Naive thymus-derived CD8-positive, alpha-beta T cell (primary cell): ENCODE measurements around the gene ZBTB2. TPM values are rescaled to one million over a fixed set of nuclear protein-coding genes. Genes with fewer than 3 reads are reported as not detected.
A peak's percentile ranks its signal among the peaks of the same experiment; 100 is the strongest.

ENCODE experiments used
- ATAC-seq, 2 donors: fragments of 150-1000 bp; cut with Tn5 transposase in 1 of 2; sonication (Bioruptor Pico), chemical (Tn5 transposase) in 1 of 2; 1 replicate in 1 of 2; 2 replicates in 1 of 2; pipeline ENCODE4 v1.10.0; 2021; ENCODE audit warnings: mild to moderate bottlenecking in 2 of 2, moderate library complexity in 2 of 2
- POLR2A ChIA-PET: fragments of 350-600 bp; sonication (Branson Sonifier 250); formaldehyde crosslinking; loops from one replicate; lab custom pipeline; 2021; ENCODE audit warnings: antibody characterized with exemption; lab: Charles Lee
- DNase-seq, 10 donors: peaks; one replicate each; pipeline versions ENCODE4 v3.0.0 to v3.0.0-alpha.2; 2020 to 2022
- H3K27ac Mint-ChIP-seq, 10 donors: one replicate each; pipeline ENCODE4 v1.8.0; 2020 to 2022; ENCODE audit warnings: mild to moderate bottlenecking in 10 of 10, mixed read lengths in 10 of 10, moderate library complexity in 4 of 10, inconsistent platforms in 1 of 10
- H3K27me3 Mint-ChIP-seq, 5 donors: one replicate each; pipeline ENCODE4 v1.8.0; 2021 to 2022; ENCODE audit warnings: mixed read lengths in 5 of 5
- H3K36me3 Mint-ChIP-seq, 3 donors: one replicate each; pipeline ENCODE4 v1.8.0; 2020 to 2022; ENCODE audit warnings: mixed read lengths in 3 of 3, mild to moderate bottlenecking in 2 of 3, inconsistent platforms in 1 of 3
- H3K4me1 Mint-ChIP-seq, 4 donors: one replicate each; pipeline ENCODE4 v1.8.0; 2021 to 2022; ENCODE audit warnings: mixed read lengths in 4 of 4
- H3K4me3 Mint-ChIP-seq, 10 donors: one replicate each; pipeline ENCODE4 v1.8.0; 2020 to 2022; ENCODE audit warnings: mild to moderate bottlenecking in 10 of 10, mixed read lengths in 10 of 10, moderate library complexity in 6 of 10, inconsistent platforms in 1 of 10
- H3K9me3 Mint-ChIP-seq, 9 donors: one replicate each; pipeline ENCODE4 v1.8.0; 2020 to 2022; ENCODE audit warnings: mixed read lengths in 9 of 9, mild to moderate bottlenecking in 3 of 9, inconsistent platforms in 1 of 9, moderate library complexity in 1 of 9
- polyA plus RNA-seq, 3 donors: library from polyadenylated mRNA; unstranded; fragments of 300-500 nt; fragmentation: Illumina TruSeq; gene quantifications; one replicate each; pipeline ENCODE4 v1.2.3, GENCODE V29; 2021
- total RNA-seq, 8 experiments: library from RNA in 2 of 8; stranded (reverse) in 2 of 8; gene quantifications; one replicate each; pipeline ENCODE4 v1.2.3 and lab custom pipeline; 2021 to 2026

ZBTB2 gene
- total and polyA plus RNA-seq, 5 experiments from 2014 or later: 12.3 to 32.4 (median 18.8) TPM

DNA sequence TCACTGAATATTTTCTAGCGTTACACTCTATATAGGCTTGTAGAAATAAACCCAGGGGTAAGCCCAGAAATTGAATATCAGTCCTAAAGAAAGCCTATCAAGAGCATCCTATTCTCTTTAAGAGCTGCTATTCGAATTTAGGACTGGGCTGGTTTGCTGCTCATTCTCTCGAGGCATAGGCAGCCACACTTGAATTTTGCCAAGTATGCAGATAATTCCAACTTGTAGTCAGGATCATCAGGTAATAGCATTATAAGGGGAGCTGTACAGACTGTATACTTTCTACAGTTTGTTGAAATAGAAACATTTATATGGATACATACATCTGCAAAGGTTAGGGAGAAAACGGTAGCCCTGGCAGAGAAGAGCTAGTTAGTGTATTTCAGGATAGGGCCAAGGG is 2.1 kb upstream of the ZBTB2 start:
- Mint-ChIP-seq H3K9me3 (peaks cover 0 to 4% (median 0%) of the 10 kb centered on the region in 9 donors), H3K4me3 (peak overlapping the region; percentile 6 to 99 (median 96)), H3K36me3 (peaks cover 0 to 21% (median 0%) of the 10 kb centered on the region in 3 donors), H3K27ac (peak overlapping the region; percentile 93 to 99 (median 98)), H3K27me3 (no peaks in the 10 kb centered on the region), H3K4me1 (peaks cover 34 to 72% (median 64%) of the 10 kb centered on the region in 4 donors)
- no peak for ATAC-seq
- DNase-seq: no peak
- POLR2A ChIA-PET: interaction anchor here (1.0 kb wide), 1 partner anchor 20 kb away, joined by 3 read pairs; no protein-coding TSS in a partner anchor

DNA sequence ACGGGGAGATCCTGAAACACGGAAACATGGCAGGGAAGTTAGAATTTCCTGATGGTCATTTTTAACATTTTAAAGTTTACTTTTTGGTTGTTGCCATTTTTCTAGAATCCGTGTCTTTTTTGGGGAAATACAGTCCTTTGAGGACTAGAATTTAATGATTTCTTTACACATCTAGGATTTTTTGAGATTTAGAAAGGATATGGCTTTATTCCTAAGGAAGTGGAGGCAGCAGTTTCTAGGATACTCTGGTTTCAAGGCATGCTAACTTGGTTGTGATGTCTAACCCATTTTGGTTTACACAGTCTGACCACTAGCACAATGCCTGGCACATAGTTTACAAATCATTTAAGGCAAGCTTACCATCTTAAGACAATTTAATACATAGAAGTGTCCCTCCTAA is 1.1 kb upstream of the ZBTB2 start:
- H3K36me3 Mint-ChIP-seq: peaks cover 0 to 18% (median 0%) of the 10 kb centered on the region in 3 donors
- no peak for ATAC-seq
- peaks cover 0 to 4% (median 0%) of the 10 kb centered on the region in 9 donors for H3K9me3 Mint-ChIP-seq
- DNase-seq: no peak
- POLR2A ChIA-PET: interaction anchor here (1.0 kb wide), 1 partner anchor 21 kb away, joined by 3 read pairs; no protein-coding TSS in a partner anchor
- H3K27me3 Mint-ChIP-seq: no peaks in the 10 kb centered on the region
- H3K4me1 Mint-ChIP-seq: peaks cover 29 to 73% (median 58%) of the 10 kb centered on the region in 4 donors
- peak overlapping the region; percentile 86 to 99 (median 96) for H3K4me3 Mint-ChIP-seq
- H3K27ac Mint-ChIP-seq: peak overlapping the region; percentile 93 to 99 (median 98)

DNA sequence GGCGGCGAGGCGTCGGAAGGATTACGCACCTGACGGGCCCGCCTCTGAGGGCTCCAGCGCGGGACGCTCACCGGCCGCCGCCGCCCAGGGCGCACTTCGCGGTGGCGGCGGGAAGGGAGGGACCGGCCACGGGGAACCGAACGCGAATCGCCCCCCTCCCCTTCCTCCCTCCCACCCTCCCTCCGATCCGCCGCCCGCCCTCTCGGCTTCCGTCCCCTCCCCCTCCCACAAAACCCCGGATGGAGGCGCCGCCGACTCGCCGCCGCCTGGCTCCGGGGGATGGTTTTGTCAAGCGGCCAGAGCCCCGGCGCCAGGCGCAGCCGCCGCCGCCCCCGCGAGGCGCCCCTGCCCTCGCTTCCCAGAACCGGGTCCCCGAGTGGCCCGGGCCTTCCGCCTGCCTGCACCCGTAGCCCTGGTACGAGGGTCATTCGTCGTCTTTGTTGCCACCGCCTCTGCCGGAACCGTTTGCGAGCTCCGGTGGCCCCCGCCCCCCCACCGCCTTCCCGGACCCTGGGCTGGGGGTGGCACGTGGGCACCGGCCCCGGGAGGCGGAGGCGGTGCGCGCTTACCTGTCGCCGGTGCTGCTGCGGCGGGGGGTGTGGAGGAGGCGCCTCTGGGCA is 398 bp downstream of the ZBTB2 start:
- peak overlapping the region in 8 of 10 donors; percentile 79 to 97 (median 90) for H3K4me3 Mint-ChIP-seq
- POLR2A ChIA-PET: interaction anchor here (0.6 to 3.9 kb wide), 17 partner anchors 10 to 1642 kb away, joined by 3 to 49 read pairs (median 6); partner anchors contain the start of gene RMND1
- H3K4me1 Mint-ChIP-seq: peaks cover 23 to 73% (median 52%) of the 10 kb centered on the region in 4 donors
- peaks cover 0 to 12% (median 0%) of the 10 kb centered on the region in 3 donors for H3K36me3 Mint-ChIP-seq
- DNase-seq (peak; percentile 71 to 90 (median 82)), ATAC-seq (peak; percentile 3 to 29)
- peaks cover 0 to 4% (median 0%) of the 10 kb centered on the region in 9 donors for H3K9me3 Mint-ChIP-seq
- H3K27ac Mint-ChIP-seq: peak overlapping the region in 7 of 10 donors; percentile 31 to 99 (median 91)
- H3K27me3 Mint-ChIP-seq: no peaks in the 10 kb centered on the region

DNA sequence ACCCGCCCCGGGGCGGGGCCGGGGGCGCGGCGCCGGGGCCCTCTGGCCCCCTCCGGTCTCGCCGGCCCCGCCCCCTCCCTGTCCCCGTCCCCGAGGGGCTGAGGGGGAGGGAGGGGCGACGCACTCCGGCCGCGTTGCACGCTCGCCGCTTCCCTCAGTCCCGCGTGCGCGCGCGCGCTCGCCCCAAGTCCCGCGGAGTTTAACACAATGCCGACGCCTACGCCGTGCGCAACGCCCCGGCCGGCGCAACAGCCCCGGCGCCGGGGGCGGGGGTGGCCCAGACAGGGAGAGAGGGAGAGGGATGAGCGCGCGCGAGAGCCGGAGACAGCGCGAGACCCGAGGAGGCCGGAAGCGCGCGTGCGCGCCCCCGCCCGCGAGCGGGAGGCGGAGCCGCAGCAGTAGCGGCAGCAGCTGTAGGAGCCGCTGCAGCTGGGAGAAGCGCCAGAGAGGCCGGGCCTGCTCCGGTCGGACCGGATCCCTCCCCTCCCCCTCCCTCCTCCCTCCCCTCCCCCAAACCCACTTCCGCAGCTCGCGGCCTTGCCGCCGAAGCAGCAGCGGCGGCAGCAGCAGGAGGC is 996 bp downstream of the ZBTB2 start:
- peaks cover 0 to 11% (median 0%) of the 10 kb centered on the region in 3 donors for H3K36me3 Mint-ChIP-seq
- H3K27ac Mint-ChIP-seq: peak overlapping the region; percentile 53 to 93 (median 86)
- peak; percentile 90 to 99 (median 98) for DNase-seq
- H3K4me1 Mint-ChIP-seq: peaks cover 21 to 74% (median 52%) of the 10 kb centered on the region in 4 donors
- POLR2A ChIA-PET: interaction anchor here (0.6 to 3.9 kb wide), 24 partner anchors 10 to 1642 kb away, joined by 3 to 49 read pairs (median 5); partner anchors contain the start of genes FBXO5, MTHFD1L and RMND1
- H3K27me3 Mint-ChIP-seq: no peaks in the 10 kb centered on the region
- H3K4me3 Mint-ChIP-seq: peak overlapping the region; percentile 66 to 97 (median 84)
- peak; percentile 77 to 78 for ATAC-seq
- H3K9me3 Mint-ChIP-seq: peaks cover 0 to 4% (median 0%) of the 10 kb centered on the region in 9 donors

DNA sequence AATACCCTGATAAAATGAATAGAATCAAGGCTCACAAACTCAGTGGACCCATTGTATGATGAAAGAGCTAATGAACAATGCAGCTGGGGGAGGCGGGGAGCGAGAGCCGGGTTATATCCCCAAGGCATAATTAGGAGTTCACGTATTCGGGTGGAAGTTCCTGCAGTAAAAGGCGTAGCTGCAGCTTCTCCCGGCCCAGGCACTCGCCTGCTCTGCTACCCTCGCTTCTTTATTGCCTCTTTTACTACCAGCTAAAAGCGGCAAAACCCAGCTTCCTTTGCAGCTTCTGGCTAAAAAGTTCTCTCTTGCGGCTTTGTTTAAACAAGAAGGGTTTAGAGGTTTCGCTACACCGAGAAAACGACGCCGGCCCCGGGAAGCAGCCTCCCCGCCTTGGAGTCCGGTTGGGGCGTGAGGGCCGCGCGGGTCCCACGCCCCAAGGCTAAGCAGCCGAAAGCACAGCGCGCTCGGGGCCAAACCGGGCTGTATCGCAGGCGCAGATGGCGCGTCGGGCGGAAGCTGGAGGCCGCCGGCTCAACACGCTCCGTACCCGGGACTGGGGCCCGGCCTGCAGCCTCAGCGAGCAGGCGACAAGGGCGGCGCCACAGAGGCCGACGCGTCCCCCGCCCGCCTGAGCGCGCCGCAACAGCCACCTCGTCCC is 1.6 kb downstream of the ZBTB2 start:
- Mint-ChIP-seq H3K27me3 (no peaks in the 10 kb centered on the region), H3K27ac (peak overlapping the region; percentile 85 to 98 (median 96)), H3K36me3 (peaks cover 0 to 9% (median 0%) of the 10 kb centered on the region in 3 donors), H3K4me3 (peak overlapping the region; percentile 88 to 96 (median 92)), H3K4me1 (peaks cover 21 to 74% (median 52%) of the 10 kb centered on the region in 4 donors), H3K9me3 (peaks cover 0 to 4% (median 0%) of the 10 kb centered on the region in 9 donors)
- DNase-seq (peak in 2 of 10 donors; percentile 17 to 82), ATAC-seq (peak; percentile 68)
- POLR2A ChIA-PET: interaction anchor here (0.6 to 3.9 kb wide), 24 partner anchors 9 to 1593 kb away, joined by 3 to 49 read pairs (median 6); partner anchors contain the start of genes FBXO5, MTHFD1L and RMND1

DNA sequence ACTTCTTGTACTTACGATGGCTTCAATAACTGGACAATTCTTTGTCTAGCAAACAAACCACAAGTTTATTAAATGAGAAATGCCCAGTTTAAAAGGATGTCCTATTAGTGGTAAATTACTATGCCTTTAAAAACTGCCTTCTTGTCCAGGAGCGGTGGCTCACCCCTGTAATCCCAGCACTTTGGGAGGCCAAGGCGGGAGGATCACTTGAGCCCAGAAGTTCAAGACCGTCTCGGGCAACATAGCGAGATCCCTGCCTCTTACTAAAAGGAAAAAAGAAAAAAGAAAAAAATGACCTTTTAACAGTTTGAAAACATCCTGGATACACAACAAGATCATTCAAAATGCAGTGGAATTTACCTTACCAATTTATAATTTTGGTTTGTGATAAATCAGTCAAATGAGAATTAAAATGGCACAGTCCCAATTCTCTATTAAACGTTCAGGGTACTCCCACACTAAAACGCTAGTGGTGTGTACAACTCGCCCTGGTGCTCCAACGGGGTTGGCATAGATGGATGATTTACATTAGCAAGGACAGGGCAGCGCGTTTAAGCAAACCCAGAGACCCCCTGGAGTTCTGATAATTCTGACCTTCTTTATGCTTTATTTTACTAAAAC is 2.3 kb downstream of the ZBTB2 start:
- Mint-ChIP-seq H3K36me3 (peaks cover 0 to 12% (median 0%) of the 10 kb centered on the region in 3 donors), H3K27me3 (no peaks in the 10 kb centered on the region), H3K4me3 (peak overlapping the region; percentile 88 to 96 (median 92)), H3K4me1 (peaks cover 24 to 74% (median 52%) of the 10 kb centered on the region in 4 donors), H3K9me3 (peaks cover 0 to 4% (median 0%) of the 10 kb centered on the region in 9 donors), H3K27ac (peak overlapping the region; percentile 85 to 98 (median 96))
- ATAC-seq (no peak), DNase-seq (no peak)
- POLR2A ChIA-PET: interaction anchor here (0.6 to 3.9 kb wide), 18 partner anchors 8 to 1594 kb away, joined by 3 to 49 read pairs (median 7); partner anchors contain the start of genes FBXO5 and RMND1

DNA sequence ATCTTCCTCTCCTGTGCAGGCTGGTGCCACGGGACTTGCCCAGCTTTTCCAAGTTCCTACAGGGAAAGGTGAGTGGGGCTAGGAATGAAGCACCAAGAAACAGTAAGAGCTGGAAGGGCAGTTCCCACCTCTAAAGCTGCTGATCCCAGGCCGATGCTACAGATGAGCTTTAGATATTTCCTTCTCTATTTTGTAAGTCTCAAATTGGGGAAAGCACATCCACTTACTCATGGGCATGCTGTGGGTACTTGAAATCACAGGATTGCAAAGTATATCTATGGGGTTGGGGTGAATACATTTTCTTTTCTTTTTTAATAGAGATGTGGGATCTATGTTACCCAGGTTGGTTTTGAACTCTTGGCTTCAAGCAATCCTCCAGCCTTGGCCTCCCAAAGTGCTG is 3.1 kb downstream of the ZBTB2 start:
- Mint-ChIP-seq H3K9me3 (peaks cover 0 to 4% (median 0%) of the 10 kb centered on the region in 9 donors), H3K27me3 (no peaks in the 10 kb centered on the region), H3K4me1 (peaks cover 20 to 70% (median 48%) of the 10 kb centered on the region in 4 donors), H3K4me3 (peak overlapping the region in 6 of 10 donors; percentile 39 to 93 (median 57)), H3K36me3 (peaks cover 0 to 7% (median 0%) of the 10 kb centered on the region in 3 donors), H3K27ac (peak overlapping the region in 9 of 10 donors; percentile 60 to 96 (median 87))
- POLR2A ChIA-PET: interaction anchor here (1.1 to 3.9 kb wide), 3 partner anchors 11 to 61 kb away, joined by 3 to 40 read pairs (median 3); no protein-coding TSS in a partner anchor
- ATAC-seq (no peak), DNase-seq (no peak)

DNA sequence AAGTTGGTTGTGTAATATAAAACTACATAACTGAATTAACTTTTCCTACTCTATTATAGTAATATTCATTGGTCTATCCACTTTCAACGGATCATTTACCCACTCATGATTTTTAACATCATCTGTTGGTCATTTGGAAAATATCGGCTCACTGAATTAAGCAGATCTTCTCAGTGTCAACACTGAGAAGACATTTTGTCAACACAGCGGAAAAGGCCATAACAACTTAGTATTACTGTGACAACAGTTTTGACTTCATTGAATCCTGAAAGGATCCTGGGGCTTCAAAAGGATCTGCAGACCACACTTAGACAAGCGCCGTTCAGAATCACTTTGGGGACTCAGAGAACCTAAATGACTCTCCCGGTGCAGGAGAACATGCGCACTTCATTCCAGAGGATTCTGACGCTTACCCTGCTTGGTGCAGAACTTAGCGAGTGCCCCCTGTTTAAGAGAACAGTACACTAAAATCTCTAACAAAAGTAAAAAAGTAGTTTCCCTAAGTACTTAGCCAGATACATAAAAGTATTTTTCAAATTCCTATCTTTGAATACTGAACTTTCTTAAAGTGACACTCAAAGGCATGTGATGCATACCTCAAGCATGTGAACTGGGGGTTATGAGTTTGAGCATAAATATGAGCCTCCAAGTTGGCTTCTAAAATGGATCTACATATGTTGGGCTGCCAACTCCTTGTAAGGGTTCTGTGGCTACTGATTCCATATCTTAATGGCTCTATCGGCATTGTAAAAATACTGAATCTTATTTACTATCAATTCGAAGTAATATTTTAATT is 4.0 kb downstream of the ZBTB2 start:
- peak overlapping the region in 2 of 10 donors; percentile 10 to 25 for H3K4me3 Mint-ChIP-seq
- H3K9me3 Mint-ChIP-seq: peaks cover 0 to 4% (median 0%) of the 10 kb centered on the region in 9 donors
- DNase-seq (no peak), ATAC-seq (no peak)
- H3K36me3 Mint-ChIP-seq: peaks cover 0 to 11% (median 0%) of the 10 kb centered on the region in 3 donors
- H3K4me1 Mint-ChIP-seq: peaks cover 14 to 61% (median 41%) of the 10 kb centered on the region in 4 donors
- POLR2A ChIA-PET: interaction anchor here (1.5 to 3.9 kb wide), 2 partner anchors 10 to 13 kb away, joined by 3 to 40 read pairs; no protein-coding TSS in a partner anchor
- no peaks in the 10 kb centered on the region for H3K27me3 Mint-ChIP-seq
- H3K27ac Mint-ChIP-seq: peak overlapping the region in 9 of 10 donors; percentile 63 to 93 (median 80)

DNA sequence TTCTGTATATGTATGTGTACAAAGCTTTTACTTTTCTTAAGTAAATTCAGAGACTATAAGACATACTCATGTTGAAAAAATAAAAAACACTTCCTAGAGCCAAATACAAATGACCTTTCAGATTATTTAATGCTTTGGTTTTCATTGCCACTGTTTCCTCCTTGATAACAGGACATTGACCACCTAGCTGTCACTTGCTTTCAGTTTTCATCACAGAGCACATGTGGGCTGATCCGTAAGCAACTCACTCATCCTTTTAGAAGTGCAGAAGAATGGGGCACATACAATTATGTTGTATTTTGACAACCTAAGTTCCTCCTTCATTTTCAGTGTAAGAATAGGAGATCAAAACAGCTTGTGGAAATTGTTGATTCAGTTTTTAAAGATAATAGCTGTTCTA is 6.2 kb downstream of the ZBTB2 start:
- Mint-ChIP-seq H3K9me3 (no peaks in the 10 kb centered on the region), H3K36me3 (peaks cover 0 to 11% (median 0%) of the 10 kb centered on the region in 3 donors), H3K27me3 (no peaks in the 10 kb centered on the region), H3K4me3 (peak overlapping the region in 3 of 10 donors; percentile 3 to 34 (median 30)), H3K27ac (peak overlapping the region; percentile 17 to 87 (median 54)), H3K4me1 (peaks cover 20 to 69% (median 52%) of the 10 kb centered on the region in 4 donors)
- POLR2A ChIA-PET: interaction anchor here (0.6 to 1.3 kb wide), 2 partner anchors 10 to 12 kb away, joined by 4 to 7 read pairs; no protein-coding TSS in a partner anchor
- ATAC-seq (no peak), DNase-seq (no peak)

DNA sequence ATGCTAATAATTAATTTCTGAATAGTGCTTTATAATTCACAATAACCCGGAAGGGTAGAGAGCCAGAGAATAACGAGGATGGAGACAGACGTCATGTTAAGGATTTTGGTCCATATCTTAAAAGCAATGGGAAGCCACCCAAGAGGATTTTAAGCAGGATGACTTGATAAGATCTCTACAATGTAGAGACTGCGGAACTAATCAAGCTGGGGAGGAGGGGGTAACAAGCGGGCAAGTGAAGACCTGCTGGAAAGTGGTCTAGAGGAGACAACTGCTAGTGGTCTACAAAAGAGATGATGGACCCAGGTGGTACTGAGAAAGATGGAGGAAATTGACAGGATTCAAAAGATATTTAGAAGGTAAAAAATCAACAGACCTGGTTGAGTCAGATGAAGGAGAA is 7.2 kb downstream of the ZBTB2 start:
- ATAC-seq (no peak), DNase-seq (no peak)
- Mint-ChIP-seq H3K9me3 (no peaks in the 10 kb centered on the region), H3K4me3 (peak overlapping the region in 5 of 10 donors; percentile 0 to 44 (median 14)), H3K36me3 (peaks cover 0 to 11% (median 0%) of the 10 kb centered on the region in 3 donors), H3K27ac (peak overlapping the region in 7 of 10 donors; percentile 17 to 83 (median 45)), H3K4me1 (peaks cover 25 to 72% (median 58%) of the 10 kb centered on the region in 4 donors), H3K27me3 (no peaks in the 10 kb centered on the region)
- POLR2A ChIA-PET: no interaction called here
